Limb (tissue), 2 donors: ENCODE measurements around the gene ZNF33B.
"Not testable (repeated sequence)": the region's sequence is repeated elsewhere in the genome, so short reads cannot be mapped to it uniquely, and the experiment has no call there.

ENCODE experiments used
- DNase-seq, 2 donors: peaks; one replicate each; pipeline ENCODE4 v3.0.0-alpha.2; 2016; ENCODE audit errors: extremely low spot score in 2 of 2

ZNF33B gene

GRCh38 chr10:42615419-42615818 lies 23.0 kb downstream of the ZNF33B start:
- no peak for DNase-seq

DNA sequence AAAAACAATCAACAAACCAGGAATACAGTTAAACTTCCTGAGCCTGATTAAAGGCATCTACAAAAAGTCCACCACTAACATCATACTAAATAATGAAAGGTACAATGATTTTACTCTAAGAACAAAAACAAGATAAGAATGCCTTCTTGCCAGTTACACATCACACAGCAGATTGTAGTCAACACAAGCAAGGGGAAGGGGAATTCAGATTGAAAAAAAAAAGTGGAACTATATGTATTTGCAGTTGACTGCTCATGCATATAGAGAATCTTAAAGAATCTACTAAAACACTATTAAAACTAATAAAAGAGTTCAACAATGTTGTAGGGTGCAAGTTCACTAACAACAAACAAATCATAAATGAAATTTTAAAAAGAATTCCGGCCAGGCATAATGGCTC lies 28.5 kb downstream of the ZNF33B start:
- no peak for DNase-seq

DNA sequence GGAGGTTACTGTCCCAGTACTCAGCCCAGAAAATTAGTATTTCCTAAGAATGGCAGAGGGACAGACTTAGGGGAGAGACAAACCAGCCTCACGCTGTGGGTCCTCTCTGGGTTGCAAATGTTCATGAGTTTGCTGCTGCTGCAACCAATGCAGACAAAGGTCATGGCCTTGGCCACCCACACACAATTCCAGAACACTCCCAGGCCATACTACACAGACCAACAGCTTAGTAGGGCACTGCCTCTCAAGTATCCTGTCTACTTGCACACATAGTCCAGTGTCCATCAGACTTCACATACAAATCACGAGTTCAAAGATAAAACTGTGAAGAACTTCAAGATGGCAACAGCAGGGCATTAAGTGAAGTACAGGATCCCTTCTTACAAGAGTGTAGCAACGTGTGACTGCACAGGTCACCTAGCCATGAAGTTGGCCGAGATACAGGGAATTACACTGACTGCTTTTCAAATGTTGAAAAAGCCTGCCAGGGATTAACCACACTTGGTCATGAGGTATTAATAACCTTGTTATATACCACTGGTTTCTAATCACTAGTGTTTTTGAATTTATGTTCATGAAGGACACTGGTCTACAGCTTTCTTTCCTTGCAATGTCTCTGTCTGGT lies 40.0 kb downstream of the ZNF33B start:
- DNase-seq: no peak

DNA sequence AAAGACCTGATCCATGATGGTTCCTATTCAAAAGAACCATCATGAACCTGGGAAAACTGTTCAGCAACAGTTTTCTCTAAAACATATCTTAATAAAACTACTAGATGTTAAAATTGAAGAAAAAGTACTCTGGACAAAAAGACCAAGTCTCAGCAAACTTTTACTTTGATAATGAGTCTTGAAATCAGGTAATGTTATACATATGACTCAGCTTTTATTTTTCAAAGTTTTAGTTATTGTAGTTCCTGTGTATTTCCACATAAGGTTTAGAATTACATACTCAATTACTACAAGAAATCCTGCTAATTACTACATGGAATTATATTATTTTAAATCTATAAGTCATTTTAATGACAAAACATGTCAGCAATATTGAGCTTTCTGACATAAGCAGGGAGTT lies 42.2 kb downstream of the ZNF33B start:
- DNase-seq: no peak

DNA sequence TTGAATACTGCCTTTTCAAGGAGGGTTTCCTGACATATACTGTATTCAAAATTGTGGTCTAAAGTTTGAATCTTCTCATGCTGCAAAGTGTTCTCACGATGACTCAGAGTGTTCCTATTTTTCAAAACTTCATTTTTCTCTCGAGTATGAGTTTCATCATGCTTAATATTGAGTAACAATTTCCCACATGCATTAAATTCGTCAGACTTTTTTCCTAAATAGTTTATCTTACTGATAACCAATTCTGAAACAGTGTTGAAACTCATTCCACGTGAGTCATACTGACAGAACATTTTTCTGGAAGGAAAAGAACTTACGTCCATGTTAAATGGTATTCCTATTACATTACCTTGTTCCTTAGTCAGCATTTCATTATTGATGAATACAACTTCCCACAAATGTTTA lies 44.1 kb downstream of the ZNF33B start:
- no peak for DNase-seq

DNA sequence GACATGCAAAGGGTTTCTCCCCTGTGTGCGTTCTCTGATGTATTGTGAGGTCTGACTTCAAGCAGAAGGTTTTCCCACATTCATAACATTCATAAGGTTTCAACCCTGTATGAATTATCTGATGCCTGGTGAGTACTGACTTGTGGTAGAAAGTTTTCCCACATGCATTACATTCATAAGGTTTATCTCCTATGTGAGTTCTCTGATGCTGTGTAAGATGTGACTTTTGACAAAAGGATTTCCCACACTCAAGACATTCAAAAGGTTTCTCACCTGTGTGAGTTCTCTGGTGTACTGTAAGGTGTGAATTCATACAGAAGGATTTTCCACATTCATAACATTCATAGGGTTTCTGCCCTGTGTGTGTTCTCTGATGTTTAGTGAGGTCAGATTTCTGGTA lies 45.1 kb downstream of the ZNF33B start:
- no peak for DNase-seq

DNA sequence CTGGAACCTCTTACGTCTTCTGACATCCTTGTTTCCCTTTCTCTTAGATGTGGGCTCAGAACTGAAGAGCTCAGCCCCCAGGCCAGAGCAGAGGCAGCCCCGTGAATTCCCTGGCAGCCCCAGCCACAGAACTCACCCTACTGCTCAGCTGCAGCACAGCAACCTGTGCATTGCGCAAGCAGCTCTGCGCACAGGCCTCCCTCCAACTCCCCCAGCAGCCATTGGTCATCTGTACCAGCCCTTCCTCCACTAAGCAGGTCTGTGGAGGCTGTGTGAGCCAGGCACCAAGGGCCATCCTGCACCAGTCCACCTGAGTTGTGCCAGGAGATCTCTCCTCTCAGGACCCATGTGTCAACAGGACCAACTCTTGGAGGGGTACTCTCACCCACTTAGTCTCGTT lies 54.5 kb downstream of the ZNF33B start:
- DNase-seq: no peak

- no peak for DNase-seq
These were observed 60.4 kb downstream of the ZNF33B start for GRCh38 chr10:42578019-42578418.

GRCh38 chr10:42576338-42576737 lies 62.0 kb downstream of the ZNF33B start:
- DNase-seq: no peak

GRCh38 chr10:42574336-42574735 lies 64.0 kb downstream of the ZNF33B start:
- no peak for DNase-seq

DNA sequence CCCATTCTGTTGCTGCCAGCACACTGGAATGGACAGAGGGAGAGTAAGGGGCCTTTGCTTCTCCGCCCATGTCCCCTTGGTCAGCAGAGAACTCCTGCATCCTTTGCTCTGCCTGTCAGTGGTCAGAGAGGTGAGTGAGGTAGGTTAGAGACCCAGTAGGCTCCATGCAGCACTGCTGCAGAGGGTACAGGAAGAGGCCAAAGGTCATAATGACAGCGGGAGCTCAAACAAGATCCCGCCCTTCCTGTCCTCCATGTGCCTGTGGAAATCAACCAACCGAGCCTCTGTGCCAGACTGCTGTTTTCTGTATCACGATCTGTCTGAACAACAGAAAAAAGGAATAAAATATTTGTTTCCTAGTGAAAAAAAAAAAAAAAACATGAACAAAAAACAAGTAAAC lies 81.4 kb downstream of the ZNF33B start:
- no peak for DNase-seq

- not testable (repeated sequence) for DNase-seq
These were observed 84.8 kb downstream of the ZNF33B start for GRCh38 chr10:42553576-42553975.

DNA sequence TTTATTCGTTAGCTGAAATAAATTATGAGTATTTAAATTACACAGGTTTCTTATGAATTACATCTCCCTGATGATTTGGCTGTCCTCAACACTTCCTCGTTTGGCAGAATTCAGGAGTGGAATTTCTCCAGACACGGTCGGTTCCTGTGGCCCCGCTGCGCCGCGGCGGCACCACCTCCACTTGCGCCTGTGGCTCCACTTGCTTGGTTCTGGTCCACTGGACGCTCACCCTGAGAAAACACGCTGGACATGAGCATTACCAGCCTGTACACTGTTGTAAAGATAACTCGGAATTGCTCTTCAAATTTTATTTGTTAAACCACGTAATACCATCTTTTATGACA lies 85.3 kb downstream of the ZNF33B start:
- no peak for DNase-seq

GRCh38 chr10:42552188-42553063 lies 85.9 kb downstream of the ZNF33B start:
- DNase-seq: peak; percentile 96

- DNase-seq: no peak
These were observed 86.7 kb downstream of the ZNF33B start for GRCh38 chr10:42551582-42552187.

DNA sequence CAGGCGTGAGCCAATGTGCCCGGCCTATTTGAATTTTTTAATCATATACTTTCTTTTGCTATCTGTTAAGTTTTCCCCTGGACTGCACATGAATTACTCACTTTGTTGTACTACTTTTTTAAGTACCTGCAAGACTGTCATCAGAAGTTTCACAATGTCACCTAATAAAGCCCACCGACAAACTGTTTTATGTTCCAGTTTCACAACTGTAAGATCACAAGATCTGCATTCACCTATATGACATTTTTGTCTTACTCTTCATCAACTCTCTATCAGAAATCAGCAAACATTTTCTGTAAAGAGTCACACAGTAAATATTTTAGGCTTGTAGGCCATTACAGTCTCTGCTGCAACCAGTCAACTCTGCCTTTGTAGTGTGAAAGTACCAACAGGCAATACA lies 88.5 kb downstream of the ZNF33B start:
- DNase-seq: no peak

DNA sequence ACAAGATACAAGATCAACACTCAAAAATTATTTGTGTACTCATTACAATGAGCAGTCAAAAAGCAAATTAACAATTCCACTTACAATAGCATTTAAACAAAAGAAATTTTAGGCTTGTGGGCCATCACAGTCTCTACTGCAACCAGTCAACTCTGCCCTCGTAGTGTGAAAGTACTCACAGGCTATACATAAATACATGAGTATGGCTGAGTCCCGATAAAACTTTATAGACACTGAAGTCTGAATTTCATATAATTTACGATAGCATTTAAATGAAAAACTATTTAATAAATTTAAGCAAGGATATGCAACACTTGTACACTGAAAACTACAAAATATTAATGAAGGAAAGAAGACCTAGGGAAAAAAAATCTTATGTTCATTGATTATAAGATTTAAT lies 90.1 kb downstream of the ZNF33B start:
- DNase-seq: no peak

- DNase-seq: no peak
These were observed 93.4 kb downstream of the ZNF33B start for GRCh38 chr10:42544945-42545344.

DNA sequence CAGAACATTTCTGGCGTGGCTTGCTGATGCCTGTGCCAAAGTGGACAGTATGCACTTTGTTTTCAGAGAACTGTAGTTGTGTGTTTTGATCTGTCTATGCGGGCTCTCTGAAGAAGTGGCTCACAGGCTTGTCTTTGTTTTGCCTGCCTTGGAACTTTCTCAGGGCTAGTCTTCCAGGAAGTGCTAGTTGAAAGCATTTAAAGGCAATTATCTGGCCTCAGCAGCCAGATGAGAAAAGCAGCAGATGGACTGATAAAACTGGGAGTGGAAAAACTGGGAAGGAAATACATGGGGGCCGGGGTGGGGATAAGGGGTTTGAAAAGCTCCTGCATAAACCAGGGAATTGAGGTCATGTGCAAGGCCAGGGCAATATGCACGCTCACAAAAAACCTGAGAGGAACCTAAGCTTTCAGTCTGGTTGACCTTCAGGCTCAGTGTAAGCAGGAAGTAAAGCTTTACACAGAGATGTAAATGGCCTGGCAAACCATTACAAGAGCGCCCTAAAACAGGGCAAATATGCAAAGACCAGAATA lies 94.5 kb downstream of the ZNF33B start:
- no peak for DNase-seq
